H1 (cell line): Measurements from ENCODE around the gene TNPO3. TPM values are rescaled to one million over a fixed set of nuclear protein-coding genes. Genes with fewer than 3 reads are reported as not detected.

Experiments
- CTCF ChIA-PET: fragments of 300-600 bp; sonication (Branson Sonifier 250); formaldehyde crosslinking; loops from one replicate; lab custom pipeline; 2021; ENCODE audit not compliant: partially characterized antibody; lab: Charles Lee
- POLR2A ChIA-PET: fragments of 300-600 bp; sonication (Branson Sonifier 250); formaldehyde crosslinking; loops from one replicate; lab custom pipeline; 2021; ENCODE audit warnings: inconsistent platforms; ENCODE audit not compliant: partially characterized antibody; lab: Charles Lee
- DNase-seq, 2 experiments: peaks; one replicate each; pipeline versions ENCODE4 v3.0.0 to v3.0.0-alpha.2; 2010 to 2022; ENCODE audit warnings: low spot score in 2 of 2, low read depth in 1 of 2, mixed read lengths in 1 of 2
- FAIRE-seq: peaks from 2 replicates; lab custom pipeline; 2011; peaks lifted over from hg19 to GRCh38; lab: Jason Lieb, UNC
- H2AFZ ChIP-seq: 2 replicates; pipeline ENCODE4 v1.8.1; 2012; ENCODE audit warnings: low read length, inconsistent platforms
- H2AK5ac ChIP-seq: 2 replicates; pipeline ENCODE4 v1.6.1; 2013; ENCODE audit warnings: low read depth, low read length
- H2BK120ac ChIP-seq: replicated peaks from 2 replicates; pipeline ENCODE3; 2013; ENCODE audit warnings: low read depth, low read length, inconsistent platforms
- H2BK12ac ChIP-seq: 2 replicates; pipeline ENCODE4 v1.6.1; 2013; ENCODE audit warnings: low read depth, low read length
- H2BK15ac ChIP-seq: 2 replicates; pipeline ENCODE4 v1.6.1; 2013; ENCODE audit warnings: low read length
- H2BK20ac ChIP-seq: 2 replicates; pipeline ENCODE4 v1.6.1; 2013; ENCODE audit warnings: low read length
- H2BK5ac ChIP-seq: 2 replicates; pipeline ENCODE4 v1.6.1; 2013; ENCODE audit warnings: low read depth, low read length
- H3K14ac ChIP-seq: 2 replicates; pipeline ENCODE4 v1.6.1; 2013; ENCODE audit warnings: inconsistent platforms; ENCODE audit not compliant: insufficient read length
- H3K18ac ChIP-seq: 2 replicates; pipeline ENCODE4 v1.6.1; 2013; ENCODE audit warnings: low read length; ENCODE audit errors: extremely low read depth
- H3K23ac ChIP-seq: 2 replicates; pipeline ENCODE4 v1.6.1; 2013; ENCODE audit warnings: inconsistent platforms; ENCODE audit not compliant: insufficient read length
- H3K23me2 ChIP-seq: 2 replicates; pipeline ENCODE4 v1.6.1; 2013; ENCODE audit warnings: low read depth, low read length
- H3K27ac ChIP-seq: 2 replicates; pipeline ENCODE4 v1.6.1; 2011; ENCODE audit warnings: low read depth, low read length, inconsistent platforms
- H3K27me3 ChIP-seq, 4 experiments: replicated peaks in 1 of 4; 1 replicate in 1 of 4; 2 replicates in 3 of 4; pipeline versions ENCODE4 v1.6.1 to v1.8.1; 2011 to 2013; ENCODE audit warnings: low read length in 3 of 4, mild to moderate bottlenecking in 3 of 4, inconsistent platforms in 2 of 4, mixed read lengths in 2 of 4, moderate library complexity in 1 of 4; ENCODE audit not compliant: control insufficient read depth in 3 of 4, insufficient read depth in 3 of 4; ENCODE audit errors: extremely low read depth in 1 of 4
- H3K36me3 ChIP-seq, 4 experiments: 2 replicates each; pipeline versions ENCODE4 v1.6.1 to v1.8.1; 2011 to 2013; ENCODE audit warnings: mild to moderate bottlenecking in 4 of 4, low read length in 3 of 4, moderate library complexity in 2 of 4, control low read depth in 1 of 4, inconsistent platforms in 1 of 4; ENCODE audit not compliant: insufficient read depth in 4 of 4, control insufficient read depth in 2 of 4
- H3K4ac ChIP-seq: replicated peaks from 2 replicates; pipeline ENCODE3; 2013; ENCODE audit warnings: low read length, low read depth, mixed read lengths, inconsistent platforms; ENCODE audit not compliant: insufficient read length
- H3K4me1 ChIP-seq, 4 experiments: replicated peaks in 1 of 4; 1 replicate in 1 of 4; 2 replicates in 3 of 4; pipeline versions ENCODE4 v1.6.1 to v1.8.1; 2011 to 2013; ENCODE audit warnings: low read length in 3 of 4, inconsistent platforms in 2 of 4, mixed read lengths in 1 of 4; ENCODE audit not compliant: insufficient read depth in 4 of 4, control insufficient read depth in 3 of 4
- H3K4me2 ChIP-seq, 2 experiments: 2 replicates each; pipeline versions ENCODE4 v1.6.1 to v1.8.1; 2011 to 2013; ENCODE audit warnings: low read depth in 2 of 2, low read length in 2 of 2, control low read depth in 1 of 2, inconsistent platforms in 1 of 2, mild to moderate bottlenecking in 1 of 2; ENCODE audit not compliant: insufficient read depth in 1 of 2
- H3K4me3 ChIP-seq, 4 experiments: fragments of 200-600, 300-600 bp in 1 of 4; sonication (generic), shearing (Covaris generic), sonication (Bioruptor Twin) in 1 of 4; 2 replicates each; pipeline versions ENCODE4 v1.5.1 to v1.8.1; 2011 to 2016; ENCODE audit warnings: low read length in 4 of 4, low read depth in 3 of 4, control low read depth in 2 of 4, inconsistent platforms in 2 of 4, mild to moderate bottlenecking in 2 of 4, mixed read lengths in 1 of 4, moderate library complexity in 1 of 4; ENCODE audit not compliant: insufficient read depth in 2 of 4; ENCODE audit errors: extremely low read depth in 1 of 4
- H3K56ac ChIP-seq: replicated peaks from 2 replicates; pipeline ENCODE3; 2013; ENCODE audit warnings: low read depth, mild to moderate bottlenecking, mixed read lengths, low read length, inconsistent platforms; ENCODE audit not compliant: insufficient read length
- H3K79me1 ChIP-seq: 2 replicates; pipeline ENCODE4 v1.6.1; 2013; ENCODE audit warnings: low read depth, low read length, control low read depth
- H3K79me2 ChIP-seq, 2 experiments: 2 replicates each; pipeline versions ENCODE4 v1.6.1 to v1.8.1; 2012 to 2013; ENCODE audit warnings: low read length in 2 of 2, mild to moderate bottlenecking in 2 of 2, inconsistent platforms in 1 of 2; ENCODE audit not compliant: insufficient read depth in 2 of 2, control insufficient read depth in 1 of 2
- H3K9ac ChIP-seq, 4 experiments: replicated peaks in 1 of 4; 1 replicate in 1 of 4; 2 replicates in 3 of 4; pipeline versions ENCODE4 v1.6.1 to v1.8.1; 2011 to 2013; ENCODE audit warnings: low read depth in 3 of 4, low read length in 3 of 4, control low read depth in 2 of 4, mild to moderate bottlenecking in 2 of 4, moderate library complexity in 2 of 4, inconsistent platforms in 1 of 4; ENCODE audit errors: extremely low read depth in 1 of 4
- H3K9me3 ChIP-seq, 2 experiments: 2 replicates each; pipeline versions ENCODE4 v1.6.1 to v1.8.1; 2012 to 2013; ENCODE audit warnings: mild to moderate bottlenecking in 2 of 2, moderate library complexity in 2 of 2, control low read depth in 1 of 2, inconsistent platforms in 1 of 2, low read depth in 1 of 2, low read length in 1 of 2, mixed read lengths in 1 of 2; ENCODE audit not compliant: insufficient read depth in 2 of 2
- H4K20me1 ChIP-seq, 2 experiments: replicated peaks in 1 of 2; 2 replicates each; pipeline versions ENCODE3 to v1.8.1; 2011 to 2013; ENCODE audit warnings: inconsistent platforms in 2 of 2, low read length in 2 of 2, mild to moderate bottlenecking in 1 of 2; ENCODE audit not compliant: insufficient read depth in 2 of 2, control insufficient read depth in 1 of 2
- H4K5ac ChIP-seq: 2 replicates; pipeline ENCODE4 v1.6.1; 2013; ENCODE audit warnings: low read length, low read depth, mixed read lengths, inconsistent platforms; ENCODE audit not compliant: insufficient read length
- H4K8ac ChIP-seq: 2 replicates; pipeline ENCODE4 v1.8.0; 2013; ENCODE audit warnings: mild to moderate bottlenecking, moderate library complexity, low read length, inconsistent platforms; ENCODE audit not compliant: insufficient read depth; ENCODE audit errors: extremely low read depth
- H4K91ac ChIP-seq: replicated peaks from 2 replicates; pipeline ENCODE3; 2013; ENCODE audit warnings: low read length, mixed read lengths, inconsistent platforms; ENCODE audit not compliant: insufficient read length
- BACH1 ChIP-seq: IDR thresholded peaks from 2 replicates; pipeline ENCODE4 v1.6.1; 2012; ENCODE audit warnings: low read length, improper control_type of control experiment
- BRCA1 ChIP-seq: IDR thresholded peaks from 2 replicates; pipeline ENCODE4 v1.6.1; 2012; ENCODE audit warnings: low read depth, low read length, improper control_type of control experiment
- CHD1 ChIP-seq: IDR thresholded peaks from 2 replicates; pipeline ENCODE4 v1.6.1; 2012; ENCODE audit warnings: low read depth, low read length, improper control_type of control experiment
- EGR1 ChIP-seq: IDR thresholded peaks from 2 replicates; pipeline ENCODE4 v1.6.1; 2011; ENCODE audit warnings: low read depth, low read length, borderline replicate concordance
- EZH2 ChIP-seq: fragments of 200-600 bp; sonication (generic); IDR thresholded peaks from 2 replicates; pipeline ENCODE4 v1.7.1; 2012; ENCODE audit warnings: low read depth, mild to moderate bottlenecking, moderate library complexity, low read length, inconsistent platforms; ENCODE audit not compliant: severe bottlenecking
- FOSL1 ChIP-seq: IDR thresholded peaks from 2 replicates; pipeline ENCODE4 v1.6.1; 2011; ENCODE audit warnings: mild to moderate bottlenecking, low read depth, low read length, moderate library complexity; ENCODE audit not compliant: insufficient read depth
- HDAC2 ChIP-seq, 2 experiments: fragments of 300-600 bp in 1 of 2; sonication (generic) in 1 of 2; IDR thresholded peaks; 2 replicates each; pipeline ENCODE4 v1.6.1; 2011 to 2012; ENCODE audit warnings: low read depth in 2 of 2, low read length in 2 of 2, mild to moderate bottlenecking in 2 of 2, moderate library complexity in 2 of 2, borderline replicate concordance in 1 of 2, inconsistent platforms in 1 of 2
- POLR2A ChIP-seq, 2 experiments: IDR thresholded peaks; 1 replicate in 1 of 2; 2 replicates in 1 of 2; pipeline ENCODE4 v1.6.1; 2011; ENCODE audit warnings: low read depth in 2 of 2, low read length in 2 of 2, mild to moderate bottlenecking in 2 of 2; ENCODE audit errors: control extremely low read depth in 1 of 2
- POLR2AphosphoS5 ChIP-seq: IDR thresholded peaks from 2 replicates; pipeline ENCODE4 v1.6.1; 2011; ENCODE audit warnings: low read depth, low read length
- SUZ12 ChIP-seq: fragments of 200-600 bp; sonication (generic); IDR thresholded peaks from 2 replicates; pipeline ENCODE4 v1.6.1; 2012; ENCODE audit warnings: mild to moderate bottlenecking, inconsistent platforms, low read length, moderate library complexity, mixed read lengths
- TEAD4 ChIP-seq: IDR thresholded peaks from 2 replicates; pipeline ENCODE4 v1.6.1; 2012; ENCODE audit warnings: low read depth, low read length, inconsistent platforms, mixed read lengths
- WGBS, 2 experiments: shearing (Covaris generic) in 1 of 2; methylation state at CpG; one replicate each; pipeline versions ENCODE4 v1.1.6 to v1.1.7; 2013 to 2015; ENCODE audit warnings: low lambda C conversion rate in 2 of 2, mixed read lengths in 2 of 2, inconsistent platforms in 1 of 2, low coverage in 1 of 2, missing lambda C conversion rate in 1 of 2; ENCODE audit not compliant: insufficient replicate concordance in 2 of 2, insufficient coverage in 1 of 2, insufficient read length in 1 of 2; ENCODE audit errors: extremely low coverage in 1 of 2, missing lambda C conversion rate in 1 of 2; 5-methylcytosine and 5-hydroxymethylcytosine counted together
- polyA plus RNA-seq, 7 experiments: library from polyadenylated mRNA; depleted of rRNA in 3 of 7; stranded (reverse) in 5 of 7; unstranded in 2 of 7; fragments of >200 nt in 5 of 7; fragments of 200-250 nt in 2 of 7; gene quantifications; 1 replicate in 5 of 7; 2 replicates in 1 of 7; 4 replicates in 1 of 7; pipeline versions ENCODE4 v1.2.1 to v1.2.3, GENCODE V29; 2011 to 2013; ENCODE audit warnings: missing spikeins in 2 of 7, mixed read lengths in 2 of 7
- total RNA-seq: library from RNA; stranded (reverse); fragmentation: NEBNext Ultra II Directional; extraction: Animal tissue kit (Norgen Biotek cat#: 25700); gene quantifications from 2 replicates; pipeline ENCODE4 v1.2.1, GENCODE V29; 2021
- TF ChIP-seq, protein P1 (sequence below): IDR thresholded peaks from 2 replicates; pipeline ENCODE4 v1.6.1; 2012; ENCODE audit warnings: inconsistent platforms

The TNPO3 gene
- total and polyA plus RNA-seq, 2 of the 8 experiments (the other 6 are each of a cell fraction or from before 2014, with no cell fraction given) = 67.6 to 99.2 TPM

DNA sequence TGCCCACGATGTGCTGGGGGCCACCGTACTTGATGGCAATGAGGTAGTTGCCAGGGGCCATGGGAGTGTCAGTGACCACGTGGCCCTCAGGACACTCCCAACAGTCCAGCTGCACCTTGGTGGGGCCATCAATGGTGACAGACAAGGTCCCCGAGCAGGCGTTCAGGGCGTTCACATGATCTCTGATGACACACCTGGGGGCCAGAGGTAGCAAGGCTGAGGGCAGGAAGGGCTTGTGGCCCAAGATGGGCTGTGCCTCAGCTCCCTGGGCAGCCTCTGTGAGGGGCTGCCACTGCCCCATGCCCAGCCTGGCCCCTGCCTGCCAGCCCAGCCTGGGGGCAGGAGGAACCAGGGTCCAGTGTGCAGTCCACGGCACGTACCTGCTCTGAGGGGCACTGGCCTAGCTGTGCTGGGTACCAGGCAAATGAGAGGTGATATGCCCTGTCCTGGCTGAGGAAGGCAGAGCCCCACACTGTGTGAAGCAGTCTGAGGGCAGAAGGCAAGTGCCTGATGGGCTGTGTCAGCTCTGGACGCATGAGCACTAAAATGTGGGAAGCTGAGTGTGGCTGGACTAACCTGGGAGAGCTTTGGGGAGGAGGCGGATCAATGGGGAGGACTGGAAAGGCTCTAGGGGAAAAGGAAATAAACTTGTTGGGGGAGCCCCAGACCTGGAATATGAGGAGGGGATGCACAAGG lies 140.9 kb downstream of the TNPO3 start:
- POLR2A ChIA-PET = no interaction called here
- no peaks in the 10 kb centered on the region for H3K9me3 ChIP-seq
- no peak overlapping the region; the same call in 1 of the 2 replicates for H2BK20ac ChIP-seq
- peaks cover 0 to 1% of the 10 kb centered on the region in 2 experiments for H4K20me1 ChIP-seq
- no peak overlapping the region for H3K9ac ChIP-seq
- H3K4me2 ChIP-seq = peak overlapping the region in 1 of 2 experiments; percentile 86; a peak in 1 of 4 replicates
- no peaks in the 10 kb centered on the region for H3K36me3 ChIP-seq
- peak overlapping the region; percentile 72 for H2BK15ac ChIP-seq
- H2AK5ac ChIP-seq = peak overlapping the region; percentile 98
- H4K5ac ChIP-seq = no peak overlapping the region
- peaks cover 17% of the 10 kb centered on the region; the same call in 1 of the 2 replicates for H3K23me2 ChIP-seq
- WGBS, 2 experiments = 90% methylated on average over 10 of the region's 10 CpGs; no CpG with 5 or more reads in 1 of the 2 experiments
- H3K56ac ChIP-seq = no peak overlapping the region
- H4K8ac ChIP-seq = no peak overlapping the region
- peak in 1 of 2 experiments; percentile 35 for DNase-seq
- H2BK12ac ChIP-seq = peak overlapping the region; percentile 95; the same call in 1 of the 2 replicates
- no peak overlapping the region for H3K4me3 ChIP-seq
- no peak overlapping the region for H3K4ac ChIP-seq
- CTCF ChIA-PET = interaction anchor here (0.6 to 1.7 kb wide), 7 partner anchors 8 to 256 kb away, joined by 3 to 6 read pairs (median 4); no protein-coding TSS in a partner anchor
- H3K14ac ChIP-seq = no peak overlapping the region
- peaks cover 4 to 44% (median 19%) of the 10 kb centered on the region in 4 experiments for H3K4me1 ChIP-seq
- no peak overlapping the region for H3K18ac ChIP-seq
- H2BK120ac ChIP-seq = no peak overlapping the region
- H3K27me3 ChIP-seq = peaks cover 31 to 70% (median 58%) of the 10 kb centered on the region in 4 experiments
- H3K79me2 ChIP-seq = no peaks in the 10 kb centered on the region
- H4K91ac ChIP-seq = no peak overlapping the region
- H2AFZ ChIP-seq = no peak overlapping the region
- FAIRE-seq = no peak
- peak overlapping the region; percentile 49; the same call in 1 of the 2 replicates for H2BK5ac ChIP-seq
- no peaks in the 10 kb centered on the region for H3K79me1 ChIP-seq
- no peak overlapping the region for H3K23ac ChIP-seq
- H3K27ac ChIP-seq = no peak overlapping the region
- TF ChIP-seq EGR1 (no peak), TEAD4 (no peak), FOSL1 (no peak), POLR2AphosphoS5 (no peak), SUZ12 (no peak), EZH2 (no peak), CHD1 (no peak), HDAC2 (IDR thresholded peaks at IDR 0.05; ENCODE audit: borderline replicate concordance in 1 of 2, low read depth in 2 of 2, low read length in 2 of 2) (no peak), POLR2A (IDR thresholded peaks at IDR 0.05; ENCODE audit: control extremely low read depth in 1 of 2, low read depth in 2 of 2, low read length in 2 of 2) (no peak), BACH1 (no peak), BRCA1 (no peak)
- TF ChIP-seq, protein P1, sequence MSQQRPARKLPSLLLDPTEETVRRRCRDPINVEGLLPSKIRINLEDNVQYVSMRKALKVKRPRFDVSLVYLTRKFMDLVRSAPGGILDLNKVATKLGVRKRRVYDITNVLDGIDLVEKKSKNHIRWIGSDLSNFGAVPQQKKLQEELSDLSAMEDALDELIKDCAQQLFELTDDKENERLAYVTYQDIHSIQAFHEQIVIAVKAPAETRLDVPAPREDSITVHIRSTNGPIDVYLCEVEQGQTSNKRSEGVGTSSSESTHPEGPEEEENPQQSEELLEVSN = no peak
